Bone marrow (tissue), 2 donors: ENCODE data around the gene PIAS4.
"Not testable (repeated sequence)": the region's sequence is repeated elsewhere in the genome, so short reads cannot be mapped to it uniquely, and the experiment has no call there.

Source experiments
- DNase-seq, 2 donors: peaks; one replicate each; lab custom pipeline; 2025; lab: John Stamatoyannopoulos, UW

The PIAS4 gene, protein sequence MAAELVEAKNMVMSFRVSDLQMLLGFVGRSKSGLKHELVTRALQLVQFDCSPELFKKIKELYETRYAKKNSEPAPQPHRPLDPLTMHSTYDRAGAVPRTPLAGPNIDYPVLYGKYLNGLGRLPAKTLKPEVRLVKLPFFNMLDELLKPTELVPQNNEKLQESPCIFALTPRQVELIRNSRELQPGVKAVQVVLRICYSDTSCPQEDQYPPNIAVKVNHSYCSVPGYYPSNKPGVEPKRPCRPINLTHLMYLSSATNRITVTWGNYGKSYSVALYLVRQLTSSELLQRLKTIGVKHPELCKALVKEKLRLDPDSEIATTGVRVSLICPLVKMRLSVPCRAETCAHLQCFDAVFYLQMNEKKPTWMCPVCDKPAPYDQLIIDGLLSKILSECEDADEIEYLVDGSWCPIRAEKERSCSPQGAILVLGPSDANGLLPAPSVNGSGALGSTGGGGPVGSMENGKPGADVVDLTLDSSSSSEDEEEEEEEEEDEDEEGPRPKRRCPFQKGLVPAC

DNA sequence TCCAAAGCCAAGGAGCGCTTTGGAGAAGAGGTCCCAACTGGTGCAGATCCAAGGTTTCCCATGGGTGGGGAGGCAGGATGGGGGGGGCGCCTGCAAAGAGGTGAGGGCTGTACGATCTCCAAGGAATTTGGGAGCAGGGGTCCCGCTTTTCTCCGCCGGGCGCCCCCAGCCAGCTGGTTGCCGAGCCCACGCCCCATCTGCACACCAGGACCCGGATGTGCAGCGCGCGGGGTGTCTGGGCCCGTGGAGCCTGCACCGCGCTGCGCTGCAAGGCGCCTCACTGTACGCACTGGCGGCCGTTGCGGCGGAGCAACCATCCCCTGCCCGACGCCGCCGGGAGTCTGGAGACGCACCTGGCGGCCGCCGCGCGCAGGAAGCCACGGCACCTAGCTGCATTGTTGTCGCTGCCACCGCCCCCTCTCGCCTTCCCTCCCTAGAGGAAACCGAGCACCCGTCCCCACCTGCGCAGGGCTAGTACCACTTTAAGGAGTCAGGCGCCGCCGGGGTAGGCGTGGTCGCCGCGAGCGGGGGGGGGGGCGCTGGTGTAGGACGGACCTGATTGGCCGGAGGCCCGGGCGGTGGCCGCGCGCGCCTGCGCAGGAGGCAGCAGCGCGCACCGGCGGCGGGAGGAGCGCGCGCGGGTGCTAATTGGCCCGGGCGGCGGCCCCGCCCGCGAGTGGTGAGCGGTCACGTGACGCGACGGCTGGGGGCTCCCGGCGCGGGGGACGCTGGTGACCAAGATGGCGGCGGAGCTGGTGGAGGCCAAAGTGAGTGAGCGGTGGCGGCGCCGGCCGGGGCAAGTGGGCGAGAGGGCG lies at the start of gene PIAS4:
PIAS4 (plus strand) TSS at position 716 of the 815 bp plus-strand sequence; CDS start at position 741, 25 bp downstream.
- DNase-seq: peak; percentile 75 to 90

DNA sequence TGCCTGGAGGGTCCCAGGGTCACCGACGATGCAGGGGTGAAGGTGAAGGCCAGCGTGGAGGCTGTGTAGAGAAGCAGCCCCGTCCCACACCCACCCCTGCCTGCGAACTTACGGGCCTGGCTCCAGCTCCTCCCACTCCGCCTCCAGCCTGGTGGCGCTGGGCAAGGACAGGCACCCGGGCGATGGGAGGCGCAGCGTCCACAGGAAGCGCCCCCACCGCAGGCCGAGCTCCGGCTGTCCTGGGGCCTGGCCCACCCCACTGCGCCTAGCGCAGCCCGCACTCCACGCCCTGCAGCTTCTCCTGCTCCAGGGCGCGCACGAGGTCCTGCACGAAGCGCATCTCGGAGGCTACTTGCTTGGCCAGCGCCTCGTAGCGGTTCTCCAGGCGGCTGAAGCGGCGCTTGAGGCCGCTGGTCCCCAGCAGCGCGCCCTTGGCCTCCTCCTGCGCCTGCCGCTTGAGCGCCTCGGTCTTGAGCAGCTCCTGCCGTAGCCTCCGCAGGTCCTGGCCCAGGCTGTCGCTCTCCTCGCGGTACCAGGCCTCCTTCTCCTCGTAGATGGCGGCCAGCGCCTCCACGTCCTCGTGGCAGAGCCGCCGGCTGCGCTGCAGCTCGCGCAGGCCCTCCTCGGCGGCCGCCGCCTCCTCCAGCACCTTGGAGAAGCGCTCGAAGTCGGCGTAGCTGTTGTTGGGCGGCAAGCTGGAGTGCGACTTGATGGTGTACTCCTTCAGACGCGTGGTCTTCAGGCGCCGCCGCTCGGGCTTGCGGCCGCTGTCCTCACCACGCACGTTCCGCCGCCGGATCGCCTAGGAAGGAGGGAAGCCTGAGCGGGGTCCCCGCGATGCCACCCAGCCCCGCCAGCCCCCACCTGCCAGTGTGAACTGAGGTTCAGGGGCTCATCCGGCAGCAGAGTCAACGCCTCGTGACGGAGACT lies 48.4 kb upstream of the PIAS4 start:
- DNase-seq: no peak

DNA sequence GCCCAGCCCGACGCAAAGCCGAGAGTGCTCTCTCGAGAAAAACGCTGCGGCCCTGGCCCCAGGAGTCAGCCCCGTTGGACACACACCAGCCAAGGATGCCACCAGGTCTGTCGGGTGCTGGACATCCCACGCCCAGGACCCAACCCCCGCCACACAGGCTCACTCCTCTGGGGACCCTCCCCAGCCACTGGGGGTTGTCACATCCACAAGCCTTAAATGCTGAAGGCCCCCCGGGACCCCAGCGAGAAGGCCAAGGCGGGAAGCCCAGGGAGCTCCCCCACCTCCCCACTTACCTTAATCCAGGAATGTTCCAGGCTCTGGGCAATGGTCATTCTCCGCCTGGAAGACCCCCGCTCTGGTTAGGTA lies 47.8 kb upstream of the PIAS4 start:
- no peak for DNase-seq

DNA sequence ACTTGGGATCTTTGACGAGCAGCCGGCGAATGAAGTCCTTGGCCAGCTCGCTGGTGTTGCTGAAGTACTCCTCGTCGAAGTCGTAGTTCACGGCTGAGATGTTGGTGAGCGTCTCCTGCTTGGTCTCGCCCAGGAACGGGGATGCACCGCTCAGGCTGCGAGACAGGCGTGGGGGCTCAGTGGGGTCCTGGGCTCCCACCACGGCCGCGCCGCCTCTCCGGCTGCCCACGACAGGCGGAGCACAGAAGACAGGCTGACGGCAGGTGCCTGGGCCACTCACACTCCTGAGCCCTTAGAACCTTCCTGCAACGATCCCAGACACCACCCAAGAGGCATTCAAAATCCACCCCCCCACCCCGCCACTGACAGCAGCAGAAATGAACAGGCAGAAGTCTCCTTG lies 46.5 kb upstream of the PIAS4 start:
- no peak for DNase-seq

DNA sequence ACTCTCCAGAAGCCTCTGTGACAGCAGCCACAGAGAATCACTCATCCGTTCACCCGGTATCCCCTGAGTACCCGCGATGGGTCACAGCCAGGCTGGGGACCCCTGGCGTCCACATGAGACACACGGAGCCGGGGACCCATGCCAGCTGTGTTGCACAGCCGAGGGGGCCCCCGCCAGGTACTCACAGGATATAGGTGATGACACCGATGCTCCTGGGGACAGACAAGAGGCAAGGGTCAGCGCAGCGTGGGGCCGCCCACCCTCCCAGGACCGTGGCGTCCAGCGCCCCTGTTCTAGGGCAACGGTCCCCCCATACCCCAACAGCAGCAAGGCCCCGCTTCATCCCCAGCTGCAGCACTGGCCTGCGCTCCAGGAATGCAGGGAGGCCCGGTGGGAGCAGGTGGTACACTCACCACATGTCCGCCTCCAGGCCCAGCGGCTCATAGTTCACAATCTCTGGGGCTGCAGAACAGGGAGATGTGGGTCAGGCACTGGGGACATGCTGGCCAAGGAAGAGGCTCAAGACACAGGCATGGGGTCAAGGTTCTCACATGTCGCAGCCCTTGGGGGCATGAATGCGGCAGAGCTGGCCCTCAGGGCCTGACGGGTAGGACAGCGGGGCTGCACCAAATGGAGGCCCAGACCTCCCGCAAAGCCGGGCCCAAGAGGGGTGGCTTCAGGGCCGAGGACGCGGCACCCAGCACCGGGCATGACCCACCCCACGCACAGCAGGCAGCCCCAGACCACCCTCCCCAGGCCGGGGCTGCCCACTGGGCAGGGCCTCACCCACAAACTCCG lies 43.9 kb upstream of the PIAS4 start:
- DNase-seq: no peak

DNA sequence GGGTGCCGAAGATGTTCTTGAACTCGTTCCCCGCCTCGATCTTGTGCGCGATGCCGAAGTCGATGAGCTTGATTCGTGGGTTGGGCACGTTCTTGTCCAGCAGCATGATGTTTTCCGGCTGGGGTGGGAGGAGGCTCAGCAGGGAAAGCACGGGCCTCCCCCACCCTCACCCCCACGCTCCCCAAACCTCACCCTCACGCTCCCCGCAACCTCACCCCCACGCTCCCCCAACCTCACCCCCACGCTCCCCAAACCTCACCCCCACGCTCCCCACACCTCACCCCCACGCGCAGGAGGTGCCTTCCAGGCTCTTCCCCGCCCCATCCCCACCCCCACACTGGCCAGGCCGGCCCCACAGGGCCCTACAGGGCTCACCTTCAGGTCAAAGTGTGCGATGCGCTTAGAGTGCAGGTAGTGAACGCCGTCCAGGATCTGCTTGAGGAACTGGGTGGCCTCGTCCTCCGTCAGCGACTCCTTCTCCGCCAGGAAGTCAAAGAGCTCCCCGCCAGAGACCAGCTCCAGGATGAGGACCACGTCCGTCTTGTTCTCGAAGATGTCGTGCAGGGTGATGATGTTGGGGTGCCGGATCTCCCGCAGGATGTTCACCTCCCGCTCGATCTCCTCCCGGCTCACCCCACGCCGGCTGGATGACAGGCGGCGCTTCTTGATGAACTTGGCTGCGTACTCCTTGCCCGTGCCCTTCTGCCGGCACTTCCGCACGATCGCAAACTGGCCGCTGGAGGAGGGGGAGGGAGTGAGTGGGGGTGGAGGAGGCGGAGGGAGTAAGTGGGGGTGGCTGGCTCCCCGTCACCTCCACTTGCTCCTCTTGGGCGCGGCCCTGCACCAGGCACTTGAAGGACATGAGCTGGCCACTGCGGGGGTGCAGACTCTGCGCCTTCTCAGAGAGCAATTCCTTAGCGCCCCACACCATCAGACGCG lies 43.0 kb upstream of the PIAS4 start:
- DNase-seq: no peak

DNA sequence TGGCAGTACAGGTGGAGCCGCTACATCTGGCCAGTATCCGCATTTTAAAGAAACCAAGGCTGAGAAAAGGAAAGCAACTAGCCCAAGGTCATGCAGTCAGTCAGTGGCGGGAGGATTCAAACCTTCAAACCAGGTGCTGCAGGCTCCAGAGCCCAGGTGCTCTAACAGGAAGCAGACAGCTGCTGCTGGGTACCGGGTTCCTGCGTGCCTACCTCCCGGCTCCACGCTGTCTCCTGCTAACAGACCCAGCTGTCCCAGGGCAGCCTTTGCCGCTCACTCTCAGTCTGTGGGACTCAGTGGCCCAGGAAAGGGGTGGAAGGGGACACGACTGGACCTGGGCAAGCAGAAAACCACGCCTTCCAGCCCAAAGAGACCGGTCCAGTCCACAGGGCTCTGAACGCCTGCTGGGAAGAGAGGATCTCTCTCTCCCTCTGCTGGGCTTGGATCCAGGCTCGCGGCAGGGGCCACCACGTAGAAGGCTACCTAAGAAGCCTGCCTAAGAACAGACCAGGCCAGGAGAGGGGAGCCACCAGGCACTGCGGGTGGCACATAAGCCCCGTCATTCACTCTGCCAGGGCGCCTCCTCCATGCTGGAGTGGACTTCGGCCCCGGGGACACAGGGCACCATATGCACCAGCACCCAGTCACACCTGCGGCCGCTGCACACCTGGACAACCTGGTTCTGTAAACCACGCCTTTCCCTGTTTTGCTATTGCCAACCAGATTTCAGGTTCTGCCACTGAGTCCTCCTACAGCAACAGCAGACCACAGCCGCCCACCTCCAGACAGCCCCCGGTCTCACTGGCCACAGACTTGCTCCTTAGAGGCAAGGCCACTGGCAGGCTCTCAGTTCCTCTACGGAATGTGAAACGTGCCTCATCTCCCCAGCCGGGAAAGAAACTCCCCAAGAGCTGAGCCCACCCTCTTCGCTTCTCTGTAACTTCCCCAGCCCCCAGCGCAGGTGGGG lies 41.2 kb upstream of the PIAS4 start:
- DNase-seq: no peak

DNA sequence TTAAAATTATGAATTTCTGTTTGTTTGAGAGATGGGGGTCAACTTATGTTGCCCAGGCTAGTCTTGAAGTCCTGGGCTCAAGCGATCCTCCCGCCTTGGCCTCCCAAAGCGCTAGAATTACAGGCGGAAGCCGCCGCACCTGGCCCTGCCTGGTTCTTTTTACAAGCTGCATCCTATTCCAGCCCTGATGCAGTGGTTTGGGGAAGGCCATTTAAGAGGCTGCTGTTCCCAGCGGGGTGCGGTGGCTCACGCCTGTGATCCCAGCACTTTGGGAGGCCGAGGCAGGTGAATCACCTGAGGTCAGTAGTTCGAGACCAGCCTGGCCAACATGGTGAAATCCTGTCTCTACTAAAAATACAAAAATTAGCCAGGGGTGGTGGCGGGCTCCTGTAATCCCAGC lies 39.6 kb upstream of the PIAS4 start:
- DNase-seq: not testable (repeated sequence)

DNA sequence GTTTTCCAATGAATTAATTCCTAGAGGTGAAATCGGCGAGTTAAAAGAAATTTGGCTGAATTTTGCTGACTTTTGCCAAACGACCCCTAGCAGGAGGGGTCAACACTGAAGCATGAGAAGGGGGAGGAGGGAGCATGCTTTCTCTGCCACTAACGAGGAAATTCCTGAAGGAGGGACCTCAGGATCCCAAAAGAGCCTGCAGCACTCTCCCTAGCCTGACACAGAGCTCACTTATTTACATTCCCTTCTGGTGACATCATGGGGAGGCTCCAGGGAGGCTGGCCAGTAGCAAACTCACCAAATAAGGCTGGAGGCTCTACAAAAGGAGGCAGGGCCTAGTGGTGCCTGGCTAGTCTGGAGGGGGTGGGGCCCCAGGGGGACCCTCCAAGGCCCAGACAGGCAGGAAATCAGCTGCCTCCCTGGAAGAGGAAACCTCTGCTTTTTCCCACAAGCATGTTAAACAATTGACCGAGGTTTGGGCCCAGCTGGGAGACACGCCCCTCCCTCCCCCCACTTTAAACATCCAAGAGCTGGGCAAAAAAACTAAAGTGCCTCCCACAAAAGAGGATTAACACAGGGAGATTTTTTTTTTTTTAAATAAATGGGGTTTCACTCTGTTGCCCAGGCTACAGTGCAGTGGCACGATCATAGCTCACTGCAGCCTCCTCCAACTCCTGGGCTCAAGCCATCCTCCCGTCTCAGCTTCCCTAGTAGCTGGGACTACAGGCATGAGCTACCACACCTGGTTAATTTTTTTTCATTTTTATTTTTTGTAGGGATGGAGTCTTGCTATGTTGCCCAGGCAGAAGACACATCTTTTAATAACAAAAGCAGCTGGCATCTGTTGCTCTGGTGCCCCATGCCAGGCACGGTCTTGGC lies 38.7 kb upstream of the PIAS4 start:
- no peak for DNase-seq

DNA sequence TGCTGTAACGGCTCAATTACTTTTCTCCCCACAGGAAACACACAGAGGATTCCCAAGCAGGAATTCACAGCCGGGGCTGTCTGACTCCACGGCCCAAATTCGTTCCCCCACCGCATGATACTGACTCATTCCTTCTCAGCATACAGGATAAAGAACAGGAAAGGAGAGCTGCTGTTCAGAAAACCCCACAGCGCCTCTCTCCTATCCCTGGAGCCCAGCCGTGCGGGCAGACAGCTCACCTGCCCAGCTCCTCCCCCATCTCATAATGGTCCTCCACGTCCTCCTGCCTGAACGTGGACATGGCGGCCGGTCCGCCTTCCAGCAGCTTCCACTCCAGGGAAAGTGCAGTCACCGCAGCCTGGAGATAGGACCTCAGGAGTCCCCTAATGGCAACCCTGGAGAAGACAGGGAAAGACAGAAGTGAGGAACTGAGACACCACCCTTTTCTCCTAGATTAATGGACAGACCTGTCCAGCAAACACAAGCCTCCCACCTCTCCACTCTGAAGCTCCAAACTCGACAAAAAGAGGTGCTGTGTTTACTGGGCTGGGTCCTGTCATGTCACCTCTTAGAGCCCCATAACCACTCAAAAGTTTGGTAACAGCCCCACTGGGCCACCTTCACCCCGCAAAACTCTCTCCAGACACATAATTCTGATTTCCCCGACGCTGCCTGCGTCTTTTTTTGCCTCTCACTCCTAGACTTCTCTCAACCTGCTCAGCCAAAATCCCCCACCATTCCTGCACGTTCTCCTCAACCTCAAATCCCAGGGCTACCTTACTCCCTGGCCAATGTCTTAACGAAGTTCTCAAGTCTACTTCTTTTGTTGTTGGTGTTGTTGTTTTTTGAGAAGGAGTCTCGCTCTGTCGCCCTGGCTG lies 37.9 kb upstream of the PIAS4 start:
- DNase-seq: no peak

DNA sequence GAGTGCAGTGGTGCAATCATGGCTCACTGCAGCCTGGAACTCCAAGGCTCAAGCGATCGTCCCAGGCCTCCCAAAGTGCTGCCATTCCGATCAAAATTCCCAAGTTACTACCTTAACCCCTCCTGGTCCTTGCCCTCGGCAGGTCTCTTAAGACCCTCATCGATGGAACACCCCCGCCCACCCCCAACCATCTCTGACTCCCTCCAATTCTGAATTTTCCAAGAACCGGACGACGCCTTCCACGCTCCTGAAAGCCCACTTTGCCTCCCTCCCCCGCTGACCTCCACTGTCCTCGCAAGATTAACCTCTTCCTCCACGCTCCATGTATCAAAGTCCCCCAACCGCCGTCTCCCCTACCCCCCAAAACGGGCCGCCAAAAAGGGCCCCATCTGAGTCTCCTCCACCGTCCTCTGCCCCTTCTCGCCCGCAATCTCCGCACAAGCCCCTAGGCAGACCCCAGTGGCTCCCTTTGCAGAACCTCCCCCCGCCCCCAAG lies 37.2 kb upstream of the PIAS4 start:
- no peak for DNase-seq

DNA sequence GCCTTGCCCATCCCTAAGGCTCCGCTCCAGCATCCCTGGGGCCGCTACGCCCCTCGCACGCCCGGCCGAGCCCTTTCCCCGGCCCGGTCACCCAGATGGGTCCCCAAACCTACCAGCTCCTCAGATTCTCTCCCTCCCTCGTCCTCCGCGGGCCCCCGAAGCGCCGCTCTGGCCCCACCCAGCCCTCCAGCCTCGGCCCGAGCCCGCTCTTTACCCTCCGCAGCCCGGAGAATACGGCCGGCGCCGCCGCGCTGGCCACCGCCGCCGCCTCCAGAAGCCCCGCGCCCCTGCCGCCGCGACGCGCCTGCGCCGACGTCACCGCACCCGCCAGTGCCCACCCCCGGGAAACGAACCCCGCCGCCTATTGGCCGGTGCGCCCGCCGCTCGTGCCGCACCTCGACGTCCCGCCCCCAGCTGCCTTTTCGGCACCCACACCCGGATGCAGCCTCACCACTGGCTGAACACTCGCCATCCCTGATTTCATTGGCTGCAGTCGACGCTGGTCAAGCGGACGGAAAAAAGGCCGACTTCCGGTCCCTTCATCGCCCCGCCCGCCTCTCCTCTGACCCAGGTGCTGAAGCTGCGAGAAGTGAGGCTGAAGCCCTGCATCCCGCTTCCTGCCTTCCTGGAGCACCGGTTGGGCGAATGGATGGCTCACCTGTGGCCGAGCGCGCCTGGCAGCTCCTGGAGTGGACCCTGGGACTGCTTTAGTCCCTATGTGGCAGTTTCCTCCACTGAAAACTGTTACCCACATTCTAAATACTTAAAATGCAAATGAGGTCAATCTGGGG lies 36.5 kb upstream of the PIAS4 start, which contains the start of gene DAPK3:
DAPK3 (minus strand) TSS at position 292 of the 791 bp plus-strand sequence. CDS start 1,364 bp downstream, outside the sequence.
- DNase-seq: peak; percentile 78 to 85

DNA sequence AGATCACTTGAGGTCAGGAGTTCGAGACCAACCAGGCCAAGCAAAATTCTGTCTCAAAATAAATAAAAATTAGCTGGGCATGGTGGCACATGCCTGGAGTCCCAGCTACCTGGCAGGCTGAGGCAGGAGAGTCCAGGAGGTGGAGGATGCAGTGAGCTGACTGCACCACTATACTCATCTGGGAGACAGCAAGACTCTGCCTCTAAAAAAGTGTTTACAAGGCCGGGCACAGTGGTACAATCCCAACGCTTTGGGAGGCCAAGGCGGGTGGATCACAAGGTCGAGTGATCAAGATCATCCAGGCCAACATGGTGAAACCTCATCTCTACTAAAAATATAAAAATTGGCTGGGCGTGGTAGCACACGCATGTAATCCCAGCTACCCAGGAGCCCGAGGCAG lies 32.4 kb upstream of the PIAS4 start:
- DNase-seq: no peak

DNA sequence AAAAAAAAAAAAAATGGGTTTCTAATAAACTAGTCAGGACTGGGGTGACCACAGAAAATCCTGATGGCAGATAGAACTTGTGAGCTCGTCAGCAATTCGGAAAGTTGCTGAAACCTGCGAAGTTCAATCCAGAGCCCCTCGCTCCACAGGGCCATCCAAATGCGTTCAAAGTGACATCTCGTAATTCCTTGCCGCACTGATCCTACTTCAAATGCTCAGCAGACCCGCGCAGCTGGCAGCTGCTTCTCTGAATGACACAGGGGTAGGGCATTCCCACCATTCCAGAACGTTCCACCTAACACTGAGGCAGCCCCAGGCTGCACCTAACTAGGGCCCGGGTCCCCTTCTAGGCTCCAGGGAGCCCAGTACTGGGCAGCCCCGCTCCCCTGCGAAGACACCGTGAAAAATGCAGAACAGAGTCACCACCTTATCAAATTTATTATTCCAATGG lies 31.9 kb upstream of the PIAS4 start:
- no peak for DNase-seq

DNA sequence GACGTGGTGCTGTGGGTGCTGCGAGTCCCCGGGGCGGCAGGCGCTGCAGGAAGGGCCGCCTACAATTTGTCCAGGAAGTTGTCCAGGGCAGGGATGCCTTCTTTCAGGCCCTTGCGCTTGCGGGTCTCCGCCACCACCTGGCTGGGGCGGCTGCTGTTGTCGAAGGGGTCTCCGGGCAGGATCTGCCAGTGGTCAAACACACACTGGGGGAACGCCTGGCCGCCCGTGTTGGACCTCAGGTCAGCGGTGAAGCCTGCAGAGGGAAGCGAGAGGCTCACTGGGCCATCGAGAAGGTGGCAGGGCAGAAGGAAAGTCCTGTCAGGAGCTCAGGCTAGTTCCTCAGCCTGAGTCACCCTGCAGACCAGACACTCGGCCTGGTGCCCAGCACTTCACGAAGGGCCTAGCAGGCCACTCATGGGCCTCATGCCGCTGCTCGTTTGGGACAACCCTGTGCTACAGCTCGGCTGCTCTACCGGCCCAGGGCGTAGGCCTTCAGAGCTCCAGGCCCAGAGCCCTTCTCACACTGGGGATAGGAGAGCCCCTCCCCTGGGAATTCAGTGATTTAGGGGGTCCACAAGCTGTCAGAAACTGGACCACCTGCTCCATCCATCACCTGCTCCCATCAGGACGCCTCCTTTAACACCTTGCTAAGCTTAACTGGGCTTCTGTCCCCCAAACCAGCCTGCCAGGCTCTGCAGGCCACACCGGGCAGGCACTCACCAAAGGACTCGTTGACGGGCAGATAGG lies 30.9 kb upstream of the PIAS4 start:
- no peak for DNase-seq
